Measurements from ENCODE around the gene SDK2. TPM values are rescaled to one million over a fixed set of nuclear protein-coding genes. Genes with fewer than 3 reads are reported as not detected.

SDK2 gene
- total RNA-seq, 2 donors from 2014 or later, result 16.5 to 26.3 TPM

- Histone ChIP-seq H3K27me3 (replicated peaks; ENCODE audit: insufficient read depth) (no peaks in the 10 kb centered on the region), H3K4me3 (no peak overlapping the region), H3K36me3 (no peaks in the 10 kb centered on the region), H3K4me1 (replicated peaks) (no peaks in the 10 kb centered on the region), H3K27ac (no peak overlapping the region), H3K9me3 (no peaks in the 10 kb centered on the region)
- DNase-seq (ENCODE audit: low spot score), result no peak
- WGBS, result 95% methylated on average over 16 of the region's 16 CpGs
- intact Hi-C loops (cut with DNase I), result no loop called here
- no peak for TF ChIP-seq POLR2AphosphoS5 (IDR thresholded peaks at IDR 0.05)
- TF ChIP-seq CTCF (IDR thresholded peaks at IDR 0.05), result no peak
- no peak for TF ChIP-seq POLR2A (IDR thresholded peaks at IDR 0.05)
These were observed 162.0 kb downstream of the SDK2 start for GRCh38 chr17:73482251-73482716.

- H3K4me3 ChIP-seq, result no peak overlapping the region
- H3K9me3 ChIP-seq, result no peaks in the 10 kb centered on the region
- H3K27ac ChIP-seq, result no peak overlapping the region
- intact Hi-C loops (cut with DNase I), result no loop called here
- no peaks in the 10 kb centered on the region for H3K36me3 ChIP-seq
- no peaks in the 10 kb centered on the region for H3K27me3 ChIP-seq (replicated peaks; ENCODE audit: insufficient read depth)
- TF ChIP-seq POLR2AphosphoS5 (IDR thresholded peaks at IDR 0.05) (no peak), CTCF (IDR thresholded peaks at IDR 0.05) (no peak), POLR2A (IDR thresholded peaks at IDR 0.05) (no peak)
- 65% methylated on average over 12 of the region's 12 CpGs for WGBS
- no peak for DNase-seq (ENCODE audit: low spot score)
- no peaks in the 10 kb centered on the region for H3K4me1 ChIP-seq (replicated peaks)
These were observed 162.6 kb downstream of the SDK2 start for GRCh38 chr17:73481676-73482075.

- Histone ChIP-seq H3K9me3 (no peaks in the 10 kb centered on the region), H3K27ac (no peak overlapping the region), H3K4me3 (no peak overlapping the region), H3K27me3 (replicated peaks; ENCODE audit: insufficient read depth) (no peaks in the 10 kb centered on the region), H3K4me1 (replicated peaks) (no peaks in the 10 kb centered on the region), H3K36me3 (no peaks in the 10 kb centered on the region)
- no peak for DNase-seq (ENCODE audit: low spot score)
- TF ChIP-seq CTCF (IDR thresholded peaks at IDR 0.05) (no peak), POLR2A (IDR thresholded peaks at IDR 0.05) (no peak), POLR2AphosphoS5 (IDR thresholded peaks at IDR 0.05) (no peak)
- 61% methylated on average over 4 of the region's 4 CpGs for WGBS
- intact Hi-C loops (cut with DNase I), result no loop called here
These were observed 163.5 kb downstream of the SDK2 start for GRCh38 chr17:73480740-73481139.

- WGBS, result 92% methylated on average over 14 of the region's 14 CpGs
- intact Hi-C loops (cut with DNase I), result no loop called here
These were observed 165.3 kb downstream of the SDK2 start for GRCh38 chr17:73478768-73479424.

More at GRCh38 chr17:73478768-73479424, 165.3 kb downstream of the SDK2 start:
- TF ChIP-seq CTCF (IDR thresholded peaks at IDR 0.05) (no peak), POLR2AphosphoS5 (IDR thresholded peaks at IDR 0.05) (no peak), POLR2A (IDR thresholded peaks at IDR 0.05) (no peak)
- H3K9me3 ChIP-seq, result no peaks in the 10 kb centered on the region
- no peak overlapping the region for H3K27ac ChIP-seq
- H3K4me1 ChIP-seq (replicated peaks), result no peaks in the 10 kb centered on the region
- no peak for DNase-seq (ENCODE audit: low spot score)
- H3K4me3 ChIP-seq, result no peak overlapping the region
- H3K27me3 ChIP-seq (replicated peaks; ENCODE audit: insufficient read depth), result no peaks in the 10 kb centered on the region
- H3K36me3 ChIP-seq, result no peaks in the 10 kb centered on the region

Measured in prostate gland (tissue), 2 donors.